T47D (cell line): ENCODE measurements around the gene TMIE.
"Not testable (repeated sequence)": the region's sequence is repeated elsewhere in the genome, so short reads cannot be mapped to it uniquely, and the experiment has no call there.

Experiments used
- DNase-seq, 2 experiments: peaks; one replicate each; pipeline versions ENCODE4 v3.0.0 to v3.0.0-alpha.2; 2011 to 2012; ENCODE audit warnings: low read depth in 1 of 2, low spot score in 1 of 2
- JUND ChIP-seq: IDR thresholded peaks from 2 replicates; pipeline ENCODE4 v1.6.1; 2012; ENCODE audit warnings: low read depth
- in situ Hi-C: cut with HindIII; loops from 2 replicates; pipeline ENCODE4 v1.10.0; 2016; ENCODE audit warnings: low sequenced_read_pairs, low pct_unique_long_range_greater_than_20kb

Gene TMIE

DNA sequence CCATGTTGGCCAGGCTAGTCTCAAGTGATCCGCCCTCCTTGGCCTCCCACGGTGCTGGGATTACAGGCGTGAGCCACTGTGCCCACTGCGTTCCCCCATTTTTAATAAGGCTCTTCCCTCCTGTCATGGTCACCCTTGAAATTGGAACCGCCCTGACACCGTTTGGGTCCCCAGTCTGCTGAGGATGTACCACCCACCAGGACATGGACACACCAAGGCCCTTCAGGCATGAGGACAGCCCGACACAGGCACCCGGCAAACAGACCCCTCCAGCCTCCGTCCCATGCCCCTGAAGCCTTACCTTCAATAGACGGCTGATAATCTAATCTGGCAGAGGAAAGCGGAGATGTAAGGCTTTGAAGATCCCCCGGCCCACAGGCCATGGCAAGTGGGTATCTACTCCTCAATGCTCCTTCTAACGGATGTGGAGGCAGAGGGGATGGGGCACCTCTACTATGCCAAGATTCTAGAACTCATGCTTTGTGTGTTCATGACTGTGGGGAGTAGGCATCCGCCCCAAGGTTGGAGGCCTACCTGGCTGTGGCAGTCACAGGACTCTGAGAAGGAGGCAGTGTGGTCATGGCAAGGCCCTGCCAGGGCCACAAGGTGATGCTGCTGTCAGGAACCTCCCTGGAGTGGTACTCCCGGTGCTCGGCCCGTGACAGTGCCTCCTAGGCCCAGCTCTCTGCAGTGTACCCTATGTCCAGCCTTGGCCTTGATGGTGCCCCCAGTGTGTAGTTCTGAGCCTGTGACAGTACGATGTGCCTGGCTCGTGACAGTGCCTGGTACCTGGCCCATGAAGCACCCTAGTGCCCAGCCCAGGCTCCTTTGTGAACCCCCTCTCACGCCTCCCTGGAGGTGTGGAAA lies 35.0 kb downstream of the TMIE start:
- DNase-seq = no peak
- in situ Hi-C loops = no loop called here
- TF ChIP-seq JUND = no peak

DNA sequence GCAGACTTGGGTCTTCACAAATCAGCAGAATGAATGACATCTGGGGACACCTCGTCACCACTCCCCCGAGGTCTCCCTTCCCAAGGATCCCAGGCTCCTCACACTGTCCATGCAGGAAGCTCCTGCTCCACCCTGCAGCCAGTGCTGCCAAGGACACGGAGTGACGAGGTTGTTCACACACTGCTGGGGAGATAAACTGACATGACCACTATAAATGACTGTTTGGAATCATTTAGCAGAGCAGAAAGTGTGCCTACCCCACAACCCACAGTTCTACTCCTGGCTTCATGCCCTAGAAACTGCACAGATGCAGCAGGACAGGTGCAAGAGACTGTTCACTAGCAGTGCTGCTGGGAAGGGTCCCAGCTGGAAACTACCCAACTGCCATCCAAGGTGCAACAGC lies 36.1 kb downstream of the TMIE start:
- in situ Hi-C loops = no loop called here
- no peak for TF ChIP-seq JUND
- no peak for DNase-seq

DNA sequence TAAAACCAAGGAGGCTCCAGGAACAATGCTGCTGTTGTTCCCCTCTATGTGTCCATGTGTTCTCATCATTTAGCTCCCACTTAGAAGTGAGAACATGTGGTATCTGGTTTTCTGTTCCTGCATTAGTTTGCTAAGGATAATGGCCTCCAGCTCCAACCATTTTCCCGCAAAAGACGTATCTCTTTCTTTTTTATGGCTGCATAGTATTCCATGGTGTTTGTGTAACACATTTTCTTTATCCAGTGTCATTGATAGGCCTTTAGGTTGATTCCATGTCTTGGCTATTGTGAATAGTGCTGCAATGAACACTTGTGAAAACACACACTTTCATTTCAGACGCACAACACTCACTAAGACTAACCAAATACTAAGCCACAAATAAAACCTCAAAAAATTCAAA lies 38.4 kb downstream of the TMIE start:
- in situ Hi-C loops, DNase-seq: not testable (repeated sequence)

DNA sequence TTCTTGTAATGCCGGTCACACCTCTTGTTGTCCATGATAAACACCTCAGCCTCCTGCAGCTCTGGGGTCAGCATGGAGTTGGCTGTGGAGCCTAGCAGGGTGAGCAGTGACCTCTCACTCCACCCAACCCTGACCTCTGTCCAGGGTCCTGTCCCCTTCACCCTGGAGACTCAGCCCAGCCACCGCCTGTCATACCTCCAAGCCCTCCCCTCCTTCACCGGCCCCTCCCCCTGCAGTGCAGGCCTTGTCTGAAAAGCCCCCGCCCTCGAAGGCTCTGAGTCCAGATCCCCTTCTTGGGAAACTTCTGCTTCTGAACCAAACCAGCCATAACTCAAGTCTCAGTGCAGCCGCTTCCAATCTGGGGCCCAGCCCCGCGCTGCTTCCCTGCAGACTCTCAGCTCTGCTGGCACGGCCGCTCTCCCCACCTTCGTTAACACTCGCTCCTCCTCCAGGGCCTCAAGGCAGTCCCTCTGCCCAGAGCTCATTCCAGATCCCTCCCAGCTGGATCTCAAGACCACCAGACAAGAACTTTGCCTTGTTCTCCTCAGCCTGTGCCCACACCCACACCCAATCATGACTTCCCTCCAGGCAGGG lies 41.9 kb downstream of the TMIE start:
- DNase-seq = no peak
- no peak for TF ChIP-seq JUND
- in situ Hi-C loops = no loop called here

DNA sequence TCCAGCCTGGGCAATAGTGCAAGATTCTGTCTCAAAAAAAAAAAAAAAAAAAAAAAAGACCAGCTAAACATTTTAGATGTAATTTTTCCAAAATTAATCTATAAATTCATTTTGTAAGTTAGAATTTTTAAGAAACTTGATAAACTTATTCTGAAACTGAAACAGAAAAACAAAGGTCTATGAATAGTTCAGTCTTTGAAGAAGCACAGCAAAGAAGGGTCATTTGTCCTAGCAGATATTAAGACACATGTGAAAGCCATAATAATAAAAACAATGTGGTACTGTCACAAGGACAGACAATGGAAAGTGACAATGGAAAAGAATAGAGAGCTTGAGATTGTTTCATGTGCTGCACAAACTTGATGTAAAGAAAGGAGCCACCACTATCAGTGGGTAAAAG lies 45.5 kb downstream of the TMIE start:
- DNase-seq = no peak
- in situ Hi-C loops = no loop called here
- no peak for TF ChIP-seq JUND

DNA sequence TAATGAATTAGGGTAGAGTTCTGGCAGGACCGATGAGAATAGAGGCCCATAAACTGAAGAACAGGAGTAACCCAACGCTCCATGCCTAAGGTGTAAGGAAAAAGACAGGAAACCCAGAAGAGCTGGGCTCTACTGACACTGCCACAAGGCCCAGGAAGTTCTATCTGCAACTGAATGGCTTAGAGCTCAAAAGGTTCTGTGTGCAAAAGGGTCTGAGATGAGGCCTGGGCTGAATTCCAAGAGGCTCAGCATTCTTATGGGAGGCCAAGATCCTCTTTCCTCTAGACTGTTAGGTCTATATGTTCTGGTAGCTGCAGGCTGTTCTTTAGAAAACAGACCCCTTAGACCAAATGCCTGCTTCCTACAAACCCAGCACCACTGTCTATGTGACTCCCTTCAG lies 47.0 kb downstream of the TMIE start:
- in situ Hi-C loops = no loop called here
- no peak for TF ChIP-seq JUND

DNA sequence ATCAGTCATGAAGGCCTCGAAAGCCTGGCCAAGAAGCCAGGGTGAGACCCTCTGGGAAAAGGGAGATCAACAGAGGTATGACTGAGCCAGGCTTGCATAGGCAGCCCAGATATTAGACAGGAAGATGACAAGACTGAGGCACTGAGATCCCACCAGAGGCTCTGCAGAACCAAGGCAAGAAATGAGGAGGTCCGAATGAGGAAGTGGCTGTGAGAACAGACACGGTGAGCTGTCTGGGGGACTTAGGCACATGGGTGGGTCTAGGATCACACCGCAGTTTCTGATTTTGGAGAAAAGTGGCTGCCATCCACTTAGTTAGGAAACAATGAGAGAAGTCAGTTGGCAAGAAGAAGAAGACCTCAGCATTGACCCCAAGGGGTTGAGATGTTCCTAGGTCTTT lies 47.9 kb downstream of the TMIE start:
- in situ Hi-C loops = no loop called here
- no peak for DNase-seq
- no peak for TF ChIP-seq JUND

More for the DNA sequence above, 47.0 kb downstream of the TMIE start:
- DNase-seq = no peak

DNA sequence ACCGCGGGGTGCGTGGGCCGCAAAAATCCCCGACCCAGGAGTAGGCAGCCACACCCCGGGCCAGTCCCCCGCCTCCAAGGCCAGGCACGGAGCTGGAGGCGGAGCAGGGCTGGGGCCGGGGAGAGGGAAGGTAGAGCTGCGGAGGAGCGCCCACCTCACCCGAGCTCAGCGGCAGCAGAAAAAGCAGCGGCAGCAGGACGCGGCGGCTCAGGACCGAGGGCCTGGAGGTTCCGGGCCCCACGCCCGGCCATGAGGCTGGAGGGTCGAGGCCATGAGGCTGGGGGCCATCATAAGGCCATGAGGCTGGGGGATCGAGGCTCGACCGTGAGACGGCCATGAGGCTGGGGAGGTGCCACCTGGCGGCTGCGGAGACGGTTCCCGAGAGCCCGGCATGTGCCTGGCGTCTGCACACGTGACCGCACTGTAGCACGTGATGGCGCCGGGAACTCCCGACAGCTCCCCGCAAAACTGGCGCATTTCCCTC lies 49.4 kb downstream of the TMIE start:
- no peak for TF ChIP-seq JUND
- no peak for DNase-seq
- in situ Hi-C loops = no loop called here

DNA sequence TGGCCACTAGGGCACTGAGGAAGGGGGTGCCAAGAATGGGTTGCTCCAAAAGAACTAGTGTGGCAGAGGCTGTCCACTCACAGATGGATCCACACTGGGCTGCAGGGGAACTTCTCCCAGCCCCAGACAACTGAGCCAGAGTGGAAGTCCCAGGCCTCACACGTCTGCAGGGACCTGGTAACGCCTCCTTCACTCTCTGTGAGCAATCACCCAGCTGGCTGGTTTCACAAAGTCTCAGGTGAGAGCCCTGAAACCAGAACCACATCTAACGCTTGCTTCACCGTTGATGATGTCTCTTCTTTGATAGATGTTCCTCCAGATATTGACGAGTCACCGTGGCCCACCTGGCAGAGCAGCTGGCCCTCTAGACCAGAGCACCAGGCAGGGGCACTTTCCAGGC lies 51.9 kb downstream of the TMIE start:
- in situ Hi-C loops, DNase-seq: not testable (repeated sequence)

DNA sequence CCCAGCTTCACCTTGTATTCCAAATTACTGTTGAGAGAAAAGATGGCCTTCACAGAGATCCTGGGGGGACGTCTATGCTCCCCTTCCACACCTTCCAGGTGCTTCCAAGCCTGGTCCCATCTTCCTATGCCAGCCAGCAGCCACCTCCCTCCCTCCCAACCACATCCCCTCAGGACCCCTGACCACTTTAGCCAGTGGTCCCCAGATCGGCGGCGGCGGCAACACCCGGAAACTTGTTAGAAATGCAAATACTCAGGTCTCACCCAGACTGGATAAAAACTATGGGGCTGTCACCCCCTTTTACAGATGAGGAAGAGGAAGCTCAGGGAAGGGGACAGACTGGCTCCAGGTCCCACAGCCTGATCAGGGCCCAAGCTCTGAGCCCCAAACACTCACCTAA lies 54.5 kb downstream of the TMIE start:
- TF ChIP-seq JUND = no peak
- in situ Hi-C loops = no loop called here
- DNase-seq = no peak

DNA sequence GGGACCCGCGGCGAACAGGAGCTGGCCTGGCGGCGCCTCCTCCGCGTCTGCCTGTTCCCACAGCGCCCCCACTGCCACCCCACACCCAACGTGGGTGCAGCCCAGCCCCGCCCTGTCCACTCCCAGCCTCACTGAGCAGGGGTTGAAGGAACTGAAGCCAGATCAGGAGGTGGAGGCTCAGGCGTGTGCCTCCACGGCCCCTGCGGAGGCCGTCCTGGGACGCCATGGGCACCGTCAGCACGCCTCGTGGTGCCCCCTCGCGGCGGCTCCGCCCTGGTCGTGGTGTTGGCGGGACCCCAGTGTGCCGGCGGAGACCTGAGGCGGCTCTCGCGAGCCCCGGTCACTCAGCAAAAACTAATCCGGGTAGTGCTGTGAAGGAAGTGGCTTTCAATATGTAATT lies 55.5 kb downstream of the TMIE start:
- TF ChIP-seq JUND = no peak
- no peak for DNase-seq
- in situ Hi-C loops = no loop called here

DNA sequence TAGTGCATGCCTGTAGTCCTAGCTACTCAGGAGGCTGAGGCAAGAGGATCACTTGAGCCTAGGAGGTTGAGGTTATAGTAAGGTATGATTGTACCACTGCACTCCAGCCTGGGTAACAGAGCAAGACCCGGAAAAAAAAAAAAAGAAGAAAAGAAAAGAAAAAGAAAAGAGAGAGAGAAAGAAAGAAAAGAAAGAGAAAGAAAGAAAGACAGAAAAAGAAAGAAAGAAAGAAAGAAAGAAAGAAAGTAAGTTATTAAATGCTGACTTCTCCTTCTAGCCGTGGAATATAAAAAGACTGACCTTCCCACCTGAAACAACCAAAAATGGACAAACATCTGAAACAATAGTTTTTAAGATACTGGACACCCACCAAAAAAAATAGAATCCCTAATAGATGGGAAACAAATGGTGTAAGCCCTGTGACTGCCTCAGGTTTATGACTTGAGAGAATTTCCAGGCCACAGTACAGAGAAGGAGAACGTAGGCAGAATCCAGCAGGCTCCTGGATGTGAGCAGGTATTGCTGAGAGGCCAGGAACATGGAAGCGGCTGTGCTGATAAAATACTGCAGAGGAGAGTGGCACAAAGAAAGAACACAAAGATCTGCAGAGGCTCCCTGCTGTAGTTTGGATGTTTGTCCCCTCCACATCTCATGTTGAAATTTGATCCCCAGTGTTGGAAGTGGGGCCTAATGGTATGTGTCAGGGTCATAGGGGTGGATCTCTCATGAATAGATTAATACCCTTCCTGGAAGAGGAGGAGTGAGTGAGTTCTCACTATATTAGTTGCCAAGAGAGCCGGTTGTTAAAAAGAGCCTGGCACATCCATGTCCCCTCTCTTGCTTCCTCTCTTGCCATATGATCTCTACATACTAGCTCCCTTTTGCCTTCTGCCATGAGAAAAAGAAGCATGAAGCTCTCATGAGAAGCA lies 58.3 kb downstream of the TMIE start:
- DNase-seq = no peak
- no peak for TF ChIP-seq JUND
- in situ Hi-C loops = no loop called here
